Endothelial cell of hepatic sinusoid (primary cell): ENCODE data around the gene TNFRSF12A.
"Not testable (repeated sequence)": the region's sequence is repeated elsewhere in the genome, so short reads cannot be mapped to it uniquely, and the experiment has no call there.

ENCODE experiments used
- in situ Hi-C: cut with HindIII; loops from 2 replicates; pipeline ENCODE4 v1.10.0; 2017; ENCODE audit warnings: low sequenced_read_pairs

Gene TNFRSF12A

DNA sequence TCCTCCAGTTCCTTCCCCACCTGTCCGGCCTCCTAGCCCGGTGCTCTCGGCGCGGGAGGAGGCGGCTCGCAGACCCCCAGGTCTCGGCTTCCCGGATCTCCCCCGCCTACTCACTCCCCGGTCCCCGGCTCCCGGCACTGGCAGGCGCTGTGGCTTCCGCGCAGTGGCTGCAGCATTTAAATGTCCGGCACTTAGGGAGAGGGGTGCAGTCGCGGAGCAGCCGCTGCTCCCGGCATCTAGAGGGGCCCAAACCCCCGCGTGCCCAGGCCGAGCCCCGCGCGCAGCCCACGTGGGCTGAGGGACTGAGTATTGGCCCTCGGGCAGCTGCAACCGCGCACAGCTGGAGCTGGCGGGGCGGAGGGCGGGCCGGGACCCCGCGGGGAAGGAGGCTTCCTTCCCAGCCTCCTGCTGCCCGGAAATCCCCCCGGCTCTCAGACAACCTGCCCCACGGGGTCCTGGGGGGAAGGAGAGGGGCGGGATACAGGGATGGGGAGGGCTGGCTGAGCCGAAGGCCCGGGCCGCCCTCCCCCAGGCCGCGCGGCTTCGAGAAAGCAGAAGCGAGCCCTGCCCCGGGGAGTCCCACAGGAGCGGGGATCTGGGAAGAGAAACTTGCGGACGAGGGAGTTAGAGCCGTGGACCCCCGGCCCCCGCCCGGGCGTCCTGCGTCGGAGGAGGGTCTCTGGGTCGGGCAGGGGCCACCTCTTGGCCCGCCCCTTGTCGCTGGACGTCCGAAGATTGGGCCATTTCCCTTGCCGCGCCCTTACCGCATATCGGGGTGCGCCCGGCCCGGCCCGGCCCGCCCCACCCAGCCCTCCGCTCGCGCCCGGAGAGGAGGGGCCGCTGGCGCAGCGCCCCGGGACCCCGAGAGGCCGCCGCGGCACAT is 25.8 kb downstream of the TNFRSF12A start, which contains the start of gene MMP25:
MMP25 (plus strand) TSS at position 804 of the 883 bp plus-strand sequence. CDS start 357 bp downstream, outside the sequence.
- in situ Hi-C loops = loop anchor here (5.0 kb wide), 2 partner anchors 51 to 106 kb away; partner anchors contain the start of gene ZSCAN10

- in situ Hi-C loops = loop anchor here (5.0 kb wide), 2 partner anchors 50 to 105 kb away; partner anchors contain the start of gene ZSCAN10
These were observed 26.6 kb downstream of the TNFRSF12A start for GRCh38 chr16:3046641-3047386.

GRCh38 chr16:3047387-3047720 is 27.2 kb downstream of the TNFRSF12A start:
- in situ Hi-C loops = loop anchor here (5.0 kb wide), 2 partner anchors 50 to 105 kb away; partner anchors contain the start of gene ZSCAN10

DNA sequence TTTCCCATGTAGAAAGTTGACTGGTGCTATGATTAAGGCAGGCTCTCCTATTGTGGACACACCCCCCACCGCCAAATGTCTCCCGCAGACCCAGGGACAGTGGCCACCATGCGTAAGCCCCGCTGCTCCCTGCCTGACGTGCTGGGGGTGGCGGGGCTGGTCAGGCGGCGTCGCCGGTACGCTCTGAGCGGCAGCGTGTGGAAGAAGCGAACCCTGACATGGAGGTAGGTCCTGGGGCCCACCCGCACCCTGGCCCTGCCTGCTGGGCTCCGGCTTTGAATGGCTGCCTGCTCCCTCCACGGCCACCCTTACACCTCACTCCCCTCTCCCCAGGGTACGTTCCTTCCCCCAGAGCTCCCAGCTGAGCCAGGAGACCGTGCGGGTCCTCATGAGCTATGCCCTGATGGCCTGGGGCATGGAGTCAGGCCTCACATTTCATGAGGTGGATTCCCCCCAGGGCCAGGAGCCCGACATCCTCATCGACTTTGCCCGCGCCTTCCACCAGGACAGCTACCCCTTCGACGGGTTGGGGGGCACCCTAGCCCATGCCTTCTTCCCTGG is 29.8 kb downstream of the TNFRSF12A start:
- in situ Hi-C loops = loop anchor here (5.0 kb wide), 2 partner anchors 47 to 102 kb away; partner anchors contain the start of gene ZSCAN10

DNA sequence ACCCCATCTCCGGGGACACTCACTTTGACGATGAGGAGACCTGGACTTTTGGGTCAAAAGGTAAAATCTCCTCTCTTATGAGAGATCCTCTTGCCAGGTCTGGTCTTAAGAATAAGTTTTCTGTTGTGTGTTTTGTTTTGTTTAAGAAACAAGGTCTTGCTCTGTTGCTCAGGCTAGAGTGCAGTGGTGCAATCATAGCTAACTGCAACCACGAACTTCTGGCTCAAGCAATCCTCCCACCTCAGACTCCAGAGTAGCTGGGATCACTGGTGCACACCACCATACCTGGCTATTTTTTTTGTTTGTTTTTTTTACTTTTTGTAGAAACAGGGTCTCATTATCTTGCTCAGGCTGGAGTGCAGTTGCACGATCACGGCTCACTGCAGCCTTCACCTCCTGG is 30.3 kb downstream of the TNFRSF12A start:
- in situ Hi-C loops = no loop called here

DNA sequence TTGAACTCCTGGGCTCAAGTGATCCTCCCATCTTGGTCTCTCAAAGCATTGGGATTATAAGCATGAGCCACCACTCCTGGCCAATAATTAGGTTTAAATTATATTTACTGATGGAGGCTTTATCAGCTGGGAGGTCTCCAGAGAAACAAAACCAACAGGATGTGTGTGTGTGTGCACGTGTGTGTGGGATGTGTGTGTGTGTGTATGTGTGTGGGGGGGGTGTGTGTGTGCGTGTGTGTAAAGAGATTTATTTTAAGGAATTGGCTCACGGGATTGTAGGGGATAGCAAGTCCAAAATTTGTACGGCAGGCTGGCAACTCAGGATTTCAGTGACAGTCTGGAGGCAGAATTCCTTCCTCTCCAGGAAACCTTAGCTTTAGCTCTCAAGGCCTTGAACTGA is 30.8 kb downstream of the TNFRSF12A start:
- in situ Hi-C loops = no loop called here

DNA sequence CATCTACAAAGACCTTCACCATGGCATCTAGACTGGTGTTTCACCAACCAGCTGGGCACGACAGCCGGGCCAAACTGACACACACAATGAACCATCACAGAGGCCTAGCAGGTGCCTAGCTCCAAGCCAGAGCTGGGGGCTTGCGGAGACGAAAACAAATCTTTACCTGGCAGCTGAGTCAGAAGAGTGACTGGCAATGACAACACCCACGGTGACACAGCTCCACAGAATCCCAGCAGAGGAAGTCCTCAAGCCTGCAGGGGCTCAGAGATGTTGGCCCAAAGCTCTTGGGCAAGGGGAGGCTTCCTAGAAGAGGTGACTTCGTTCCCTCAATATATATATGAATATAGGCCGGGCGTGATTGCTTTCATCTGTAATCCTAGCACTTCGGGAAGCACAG is 31.3 kb downstream of the TNFRSF12A start:
- in situ Hi-C loops = no loop called here

DNA sequence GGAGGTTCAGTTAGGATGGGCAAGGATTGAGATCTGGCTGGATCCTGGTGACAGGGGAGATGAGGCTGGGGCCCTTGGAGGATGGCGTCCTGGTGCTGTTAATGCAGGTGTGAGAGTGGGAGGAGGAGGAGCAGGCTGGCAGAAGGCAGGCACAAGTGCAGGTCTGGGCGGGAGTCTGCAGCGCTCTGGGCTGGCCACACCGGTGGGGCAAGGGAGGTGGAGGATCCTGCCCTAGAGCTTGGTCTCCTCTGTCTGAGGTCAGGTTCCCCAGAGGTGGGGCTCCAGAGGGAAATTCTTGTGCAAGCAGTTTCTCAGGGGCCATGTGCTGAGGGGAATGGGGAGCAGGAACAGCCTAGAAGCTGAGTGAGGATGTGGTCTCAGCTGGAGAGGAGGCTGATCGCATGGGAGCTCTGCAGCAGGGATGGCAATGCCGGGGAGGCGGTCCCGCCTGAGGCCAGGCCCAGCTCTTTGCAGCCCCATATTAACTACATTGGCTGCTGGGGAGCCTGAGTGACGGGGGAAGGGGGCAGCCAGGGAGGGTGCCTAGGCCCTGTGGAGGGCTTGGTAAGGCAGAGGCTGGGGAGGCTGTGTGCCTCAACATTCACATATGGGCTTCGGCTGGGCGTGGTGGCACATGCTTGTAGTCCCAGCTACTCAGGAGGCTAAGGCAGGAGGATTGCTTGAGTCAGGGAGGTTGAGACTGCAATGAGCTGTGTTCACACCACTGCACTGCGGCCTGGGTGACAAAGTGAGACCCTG is 32.6 kb downstream of the TNFRSF12A start:
- in situ Hi-C loops = not testable (repeated sequence)

DNA sequence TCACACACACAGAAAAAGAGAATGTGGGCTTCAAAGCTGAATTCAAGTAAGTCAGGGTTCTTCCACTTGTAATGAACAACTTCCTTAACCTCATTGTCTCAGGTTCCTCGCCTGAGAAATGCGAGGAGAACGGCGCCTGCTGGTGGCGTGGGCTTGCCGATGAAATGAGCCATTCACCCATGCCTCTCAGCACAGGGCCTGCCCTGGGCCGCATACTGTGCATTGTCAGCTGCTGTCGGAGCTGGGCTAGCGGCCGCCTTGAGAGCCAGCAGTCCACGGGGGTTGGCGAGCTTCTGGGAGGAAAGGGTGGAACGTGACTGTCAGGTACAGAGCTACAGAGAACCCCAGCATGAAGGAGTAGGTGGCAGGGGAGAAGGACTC is 33.2 kb downstream of the TNFRSF12A start:
- in situ Hi-C loops = not testable (repeated sequence)

DNA sequence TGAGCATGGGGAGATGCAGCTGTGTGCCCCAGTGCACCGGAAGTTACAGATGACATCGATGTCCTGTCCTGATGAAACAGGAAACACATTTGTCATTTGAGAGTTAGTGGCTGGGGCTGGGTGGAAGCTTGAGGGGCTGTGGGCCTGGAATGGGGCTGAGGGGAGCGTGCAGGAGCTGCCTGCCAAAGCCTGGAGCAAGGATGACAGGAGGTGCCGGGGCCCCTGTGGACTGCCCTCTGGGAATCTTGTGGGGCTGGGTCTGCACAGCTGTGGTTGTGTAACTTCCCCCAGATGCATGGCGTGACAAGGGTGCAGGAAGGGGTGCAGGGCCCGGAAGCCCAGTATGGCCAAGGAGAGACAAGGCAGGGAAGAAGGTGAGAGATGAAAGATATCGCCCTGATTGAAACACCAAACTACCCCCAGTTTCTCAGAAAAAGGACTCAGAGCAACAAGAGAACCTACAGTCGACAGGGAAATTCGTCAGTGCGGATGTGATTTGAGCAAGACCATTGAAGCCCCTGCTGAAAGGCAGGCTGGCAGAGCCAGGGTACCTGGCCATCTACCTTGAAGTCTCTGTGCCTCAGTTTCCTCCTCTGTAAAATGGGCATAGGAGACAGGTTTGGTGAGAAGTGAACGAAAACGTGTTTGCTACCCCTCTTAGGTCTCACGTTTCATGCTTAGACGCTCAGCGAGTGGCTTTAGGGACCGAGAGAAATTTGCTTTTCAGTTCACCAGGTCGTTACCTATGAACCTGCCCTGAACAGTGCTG is 35.0 kb downstream of the TNFRSF12A start:
- in situ Hi-C loops = no loop called here

GRCh38 chr16:3055734-3056115 is 35.6 kb downstream of the TNFRSF12A start:
- in situ Hi-C loops = not testable (repeated sequence)

GRCh38 chr16:3056336-3057180 is 36.4 kb downstream of the TNFRSF12A start:
- in situ Hi-C loops = no loop called here

GRCh38 chr16:3057181-3058138 is 37.3 kb downstream of the TNFRSF12A start:
- in situ Hi-C loops = no loop called here

GRCh38 chr16:3058139-3059030 is 38.2 kb downstream of the TNFRSF12A start:
- in situ Hi-C loops = no loop called here

GRCh38 chr16:3059041-3059722 is 39.0 kb downstream of the TNFRSF12A start:
- in situ Hi-C loops = no loop called here

DNA sequence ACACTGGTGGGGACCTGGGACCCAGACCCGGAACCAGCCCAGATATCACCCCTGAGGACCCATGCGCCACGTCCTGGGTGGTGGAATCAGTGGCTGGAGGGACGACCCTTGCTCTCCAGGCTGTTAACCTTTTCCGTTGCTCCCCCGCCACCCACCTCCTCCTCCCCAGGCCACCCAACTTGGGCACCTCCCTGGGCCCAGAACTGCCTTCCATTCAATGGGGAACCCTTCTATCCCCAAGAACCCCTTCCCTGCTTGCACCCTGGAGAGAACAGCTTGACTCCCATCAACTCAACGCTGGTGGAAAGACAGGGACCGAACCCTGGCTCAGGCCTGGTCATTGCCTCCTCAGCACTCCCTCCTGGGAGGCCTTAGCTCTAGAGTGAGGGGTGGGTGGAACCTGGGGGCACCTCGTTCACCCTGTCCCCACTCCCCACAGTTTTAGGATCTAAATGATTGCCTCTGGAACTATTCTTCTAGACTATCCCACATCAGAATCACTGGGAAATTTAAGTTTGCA is 39.6 kb downstream of the TNFRSF12A start:
- in situ Hi-C loops = no loop called here
